GM12878 (cell line): Measurements from ENCODE around the gene NAALADL2. TPM values are rescaled to one million over a fixed set of nuclear protein-coding genes. Genes with fewer than 3 reads are reported as not detected.

Experiments
- ATAC-seq: fragments of 200-7000 bp; cut with Tn5 transposase; 3 replicates; pipeline ENCODE4 v1.9.1; 2020; ENCODE audit warnings: mild to moderate bottlenecking, moderate library complexity
- BruUV-seq: library from RNA; stranded (reverse); fragments of 400-500 nt; replicated peaks from 2 replicates; lab custom pipeline; 2021; lab: Mats Ljungman, UMichigan
- CTCF ChIA-PET: fragments of 300-600 bp; sonication (Branson Sonifier 250); formaldehyde crosslinking; extraction: SDS; loops from one replicate; lab custom pipeline; 2021; ENCODE audit warnings: inconsistent platforms; lab: Yijun Ruan, JAX
- POLR2A ChIA-PET: fragments of 350-600 bp; formaldehyde crosslinking; extraction: SDS; loops from one replicate; lab custom pipeline; 2021; ENCODE audit warnings: inconsistent platforms; lab: Charles Lee
- RAD21 ChIA-PET: fragments of 300-600 bp; sonication (Branson Sonifier 250); formaldehyde crosslinking; loops from one replicate; lab custom pipeline; 2023; ENCODE audit warnings: antibody characterized with exemption; ENCODE audit not compliant: unreplicated experiment; lab: Charles Lee
- SMC1A ChIA-PET: fragments of 300-600 bp; sonication (Branson Sonifier 250); formaldehyde crosslinking; loops from one replicate; lab custom pipeline; 2023; ENCODE audit not compliant: unreplicated experiment, uncharacterized antibody; lab: Charles Lee
- DNase-seq: peaks from one replicate; pipeline ENCODE4 v3.0.0-alpha.2; 2011; ENCODE audit warnings: low read depth, low spot score
- FAIRE-seq: peaks from 3 replicates; lab custom pipeline; 2011; peaks lifted over from hg19 to GRCh38; lab: Jason Lieb, UNC
- H2AFZ ChIP-seq: 2 replicates; pipeline ENCODE4 v1.6.0; 2011; ENCODE audit warnings: low read depth, low read length, control low read depth; ENCODE audit not compliant: control insufficient read depth
- H3K27ac ChIP-seq: 2 replicates; pipeline ENCODE4 v1.5.1; 2011; ENCODE audit warnings: control low read depth; ENCODE audit not compliant: control insufficient read depth, insufficient read depth
- H3K27me3 ChIP-seq, 2 experiments: replicated peaks in 1 of 2; 2 replicates each; pipeline versions ENCODE4 v1.6.0 to v1.6.1; 2011; ENCODE audit warnings: low read length in 1 of 2; ENCODE audit not compliant: control insufficient read depth in 2 of 2, insufficient read depth in 2 of 2
- H3K36me3 ChIP-seq, 2 experiments: 2 replicates each; pipeline ENCODE4 v1.5.1; 2011; ENCODE audit warnings: low read length in 1 of 2; ENCODE audit not compliant: control insufficient read depth in 2 of 2, insufficient read depth in 2 of 2
- H3K4me1 ChIP-seq: 2 replicates; pipeline ENCODE4 v1.6.1; 2011; ENCODE audit warnings: mild to moderate bottlenecking, low read length, moderate library complexity, mixed read lengths; ENCODE audit not compliant: control insufficient read depth, insufficient read depth
- H3K4me2 ChIP-seq: 2 replicates; pipeline ENCODE4 v1.6.0; 2011; ENCODE audit warnings: control low read depth; ENCODE audit not compliant: control insufficient read depth, insufficient read depth
- H3K4me3 ChIP-seq: fragments of 200-600 bp; sonication (generic); 2 replicates; pipeline ENCODE4 v1.5.1; 2016
- H3K79me2 ChIP-seq: 2 replicates; pipeline ENCODE4 v1.6.0; 2011; ENCODE audit warnings: low read length; ENCODE audit not compliant: control insufficient read depth, insufficient read depth
- H3K9ac ChIP-seq: 2 replicates; pipeline ENCODE4 v1.8.0; 2011; ENCODE audit warnings: low read length, control low read depth, mixed read lengths; ENCODE audit not compliant: control insufficient read depth, insufficient read depth
- H3K9me3 ChIP-seq: replicated peaks from 3 replicates; pipeline ENCODE4 v1.5.1; 2011; ENCODE audit warnings: mild to moderate bottlenecking, low read length; ENCODE audit not compliant: control insufficient read depth, insufficient read depth
- H4K20me1 ChIP-seq: 2 replicates; pipeline ENCODE4 v1.6.0; 2011; ENCODE audit not compliant: control insufficient read depth, insufficient read depth
- ETV6 ChIP-seq, 2 experiments: fragments of 450-650 bp in 1 of 2; IDR thresholded peaks in 1 of 2; conservative IDR thresholded peaks in 1 of 2; 2 replicates each; pipeline ENCODE4 v1.6.1; 2014; ENCODE audit warnings: antibody characterized with exemption in 1 of 2, borderline replicate concordance in 1 of 2, low read depth in 1 of 2, mild to moderate bottlenecking in 1 of 2, moderate library complexity in 1 of 2
- FOXM1 ChIP-seq: IDR thresholded peaks from 2 replicates; pipeline ENCODE4 v1.6.1; 2012; ENCODE audit warnings: low read depth, mild to moderate bottlenecking, inconsistent platforms, low read length, moderate library complexity
- NFYB ChIP-seq: IDR thresholded peaks from 2 replicates; pipeline ENCODE4 v1.6.1; 2011; ENCODE audit warnings: low read depth, mild to moderate bottlenecking, low read length, improper control_type of control experiment, moderate library complexity; ENCODE audit not compliant: insufficient read depth
- POLR2AphosphoS2 ChIP-seq: IDR thresholded peaks from 2 replicates; pipeline ENCODE4 v1.6.1; 2011; ENCODE audit warnings: low read depth, mild to moderate bottlenecking, low read length, improper control_type of control experiment, moderate library complexity
- SIX5 ChIP-seq: IDR thresholded peaks from 2 replicates; pipeline ENCODE4 v1.6.1; 2011; ENCODE audit warnings: mild to moderate bottlenecking, low read depth, low read length, moderate library complexity; ENCODE audit not compliant: severe bottlenecking
- SPI1 ChIP-seq: IDR thresholded peaks from 2 replicates; pipeline ENCODE4 v1.6.1; 2011; ENCODE audit warnings: low read depth, mild to moderate bottlenecking, low read length, moderate library complexity, borderline replicate concordance; ENCODE audit not compliant: insufficient read depth
- SUPT20H ChIP-seq: IDR thresholded peaks from 2 replicates; pipeline ENCODE4 v1.6.1; 2011; ENCODE audit warnings: low read depth, mild to moderate bottlenecking, low read length, moderate library complexity, borderline replicate concordance; ENCODE audit not compliant: control insufficient read depth
- ZZZ3 ChIP-seq: IDR thresholded peaks from 2 replicates; pipeline ENCODE4 v1.6.1; 2011; ENCODE audit warnings: low read depth; ENCODE audit not compliant: control insufficient read depth, insufficient read length
- WGBS: methylation state at CpG from one replicate; pipeline ENCODE4 v1.1.6; 2016; ENCODE audit warnings: low lambda C conversion rate; ENCODE audit not compliant: insufficient replicate concordance, insufficient coverage; ENCODE audit errors: missing lambda C conversion rate; 5-methylcytosine and 5-hydroxymethylcytosine counted together
- in situ Hi-C: fragments of 300-500 bp; cut with MboI; formaldehyde crosslinking; loops from 9 replicates; pipeline ENCODE4 v1.14.3; 2018; ENCODE audit warnings: mixed read lengths
- intact Hi-C: fragments of 100-400 bp; cut with micrococcal nuclease; formaldehyde crosslinking; loops from one replicate; pipeline ENCODE4 v1.14.2; 2022; ENCODE audit not compliant: unreplicated experiment
- polyA plus RNA-seq, 11 experiments: library from polyadenylated mRNA; depleted of rRNA in 4 of 11; unstranded in 6 of 11; stranded (reverse) in 5 of 11; fragments of >200 nt; fragmentation: Nextera tagmentation in 4 of 11; fragmentation: Illumina TruSeq in 1 of 11; extraction: Ambion mirVana in 4 of 11; extraction: Trizol in 1 of 11; gene quantifications; 1 replicate in 1 of 11; 2 replicates in 10 of 11; pipeline versions ENCODE4 v1.2.1 to v1.2.3, GENCODE V29; 2011 to 2016; ENCODE audit warnings: inconsistent platforms in 2 of 11, missing spikeins in 2 of 11, low read depth in 1 of 11
- total RNA-seq, 4 experiments: library from RNA; depleted of rRNA in 3 of 4; stranded (reverse); fragments of >200 nt in 3 of 4; fragmentation: Illumina TruSeq in 1 of 4; extraction: Trizol in 1 of 4; gene quantifications; 2 replicates each; pipeline versions ENCODE4 v1.2.1 to v1.2.3, GENCODE V29; 2013 to 2021
- TF ChIP-seq, protein P1 (sequence below): fragments of 450-650 bp; formaldehyde crosslinking; IDR thresholded peaks from 2 replicates; pipeline ENCODE4 v1.5.0; 2022; ENCODE audit warnings: mild to moderate bottlenecking, missing genetic modification characterization
- TF ChIP-seq, protein P2 (sequence below): fragments of 150-350 bp; IDR thresholded peaks from 2 replicates; pipeline ENCODE4 v1.6.1; 2016; ENCODE audit warnings: low read depth, low read length
- TF ChIP-seq, protein P3 (sequence below): IDR thresholded peaks from 2 replicates; pipeline ENCODE4 v1.6.1; 2012; ENCODE audit warnings: low read depth, low read length, improper control_type of control experiment

NAALADL2 gene
- total and polyA plus RNA-seq, 10 of the 15 experiments (the other 5 are each of a cell fraction or from before 2014, with no cell fraction given): 0.06 to 10.8 (median 0.46) TPM

GRCh38 chr3:175107995-175108394 lies 248.9 kb downstream of the NAALADL2 start (continued):
- TF ChIP-seq, protein P1, sequence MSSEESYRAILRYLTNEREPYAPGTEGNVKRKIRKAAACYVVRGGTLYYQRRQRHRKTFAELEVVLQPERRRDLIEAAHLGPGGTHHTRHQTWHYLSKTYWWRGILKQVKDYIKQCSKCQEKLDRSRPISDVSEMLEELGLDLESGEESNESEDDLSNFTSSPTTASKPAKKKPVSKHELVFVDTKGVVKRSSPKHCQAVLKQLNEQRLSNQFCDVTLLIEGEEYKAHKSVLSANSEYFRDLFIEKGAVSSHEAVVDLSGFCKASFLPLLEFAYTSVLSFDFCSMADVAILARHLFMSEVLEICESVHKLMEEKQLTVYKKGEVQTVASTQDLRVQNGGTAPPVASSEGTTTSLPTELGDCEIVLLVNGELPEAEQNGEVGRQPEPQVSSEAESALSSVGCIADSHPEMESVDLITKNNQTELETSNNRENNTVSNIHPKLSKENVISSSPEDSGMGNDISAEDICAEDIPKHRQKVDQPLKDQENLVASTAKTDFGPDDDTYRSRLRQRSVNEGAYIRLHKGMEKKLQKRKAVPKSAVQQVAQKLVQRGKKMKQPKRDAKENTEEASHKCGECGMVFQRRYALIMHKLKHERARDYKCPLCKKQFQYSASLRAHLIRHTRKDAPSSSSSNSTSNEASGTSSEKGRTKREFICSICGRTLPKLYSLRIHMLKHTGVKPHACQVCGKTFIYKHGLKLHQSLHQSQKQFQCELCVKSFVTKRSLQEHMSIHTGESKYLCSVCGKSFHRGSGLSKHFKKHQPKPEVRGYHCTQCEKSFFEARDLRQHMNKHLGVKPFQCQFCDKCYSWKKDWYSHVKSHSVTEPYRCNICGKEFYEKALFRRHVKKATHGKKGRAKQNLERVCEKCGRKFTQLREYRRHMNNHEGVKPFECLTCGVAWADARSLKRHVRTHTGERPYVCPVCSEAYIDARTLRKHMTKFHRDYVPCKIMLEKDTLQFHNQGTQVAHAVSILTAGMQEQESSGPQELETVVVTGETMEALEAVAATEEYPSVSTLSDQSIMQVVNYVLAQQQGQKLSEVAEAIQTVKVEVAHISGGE (CRISPR knock-in tag): no peak
- TF ChIP-seq, protein P2, sequence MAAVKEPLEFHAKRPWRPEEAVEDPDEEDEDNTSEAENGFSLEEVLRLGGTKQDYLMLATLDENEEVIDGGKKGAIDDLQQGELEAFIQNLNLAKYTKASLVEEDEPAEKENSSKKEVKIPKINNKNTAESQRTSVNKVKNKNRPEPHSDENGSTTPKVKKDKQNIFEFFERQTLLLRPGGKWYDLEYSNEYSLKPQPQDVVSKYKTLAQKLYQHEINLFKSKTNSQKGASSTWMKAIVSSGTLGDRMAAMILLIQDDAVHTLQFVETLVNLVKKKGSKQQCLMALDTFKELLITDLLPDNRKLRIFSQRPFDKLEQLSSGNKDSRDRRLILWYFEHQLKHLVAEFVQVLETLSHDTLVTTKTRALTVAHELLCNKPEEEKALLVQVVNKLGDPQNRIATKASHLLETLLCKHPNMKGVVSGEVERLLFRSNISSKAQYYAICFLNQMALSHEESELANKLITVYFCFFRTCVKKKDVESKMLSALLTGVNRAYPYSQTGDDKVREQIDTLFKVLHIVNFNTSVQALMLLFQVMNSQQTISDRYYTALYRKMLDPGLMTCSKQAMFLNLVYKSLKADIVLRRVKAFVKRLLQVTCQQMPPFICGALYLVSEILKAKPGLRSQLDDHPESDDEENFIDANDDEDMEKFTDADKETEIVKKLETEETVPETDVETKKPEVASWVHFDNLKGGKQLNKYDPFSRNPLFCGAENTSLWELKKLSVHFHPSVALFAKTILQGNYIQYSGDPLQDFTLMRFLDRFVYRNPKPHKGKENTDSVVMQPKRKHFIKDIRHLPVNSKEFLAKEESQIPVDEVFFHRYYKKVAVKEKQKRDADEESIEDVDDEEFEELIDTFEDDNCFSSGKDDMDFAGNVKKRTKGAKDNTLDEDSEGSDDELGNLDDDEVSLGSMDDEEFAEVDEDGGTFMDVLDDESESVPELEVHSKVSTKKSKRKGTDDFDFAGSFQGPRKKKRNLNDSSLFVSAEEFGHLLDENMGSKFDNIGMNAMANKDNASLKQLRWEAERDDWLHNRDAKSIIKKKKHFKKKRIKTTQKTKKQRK: no peak

- Histone ChIP-seq H3K36me3 (no peaks in the 10 kb centered on the region), H3K9me3 (no peaks in the 10 kb centered on the region), H3K4me2 (no peak overlapping the region), H3K4me3 (no peak overlapping the region), H3K4me1 (no peaks in the 10 kb centered on the region), H2AFZ (no peak overlapping the region), H3K27me3 (no peaks in the 10 kb centered on the region), H3K79me2 (no peaks in the 10 kb centered on the region), H4K20me1 (no peaks in the 10 kb centered on the region), H3K27ac (no peak overlapping the region), H3K9ac (no peak overlapping the region)
- 31% methylated on average over 2 of the region's 2 CpGs for WGBS
- ChIA-PET SMC1A (interaction anchor here (0.6 to 0.9 kb wide), 2 partner anchors 13 to 71 kb away, joined by 3 read pairs; no protein-coding TSS in a partner anchor), CTCF (no interaction called here), POLR2A (no interaction called here), RAD21 (no interaction called here)
- in situ Hi-C loops (no loop called here), intact Hi-C loops (no loop called here)
- FAIRE-seq (no peak), ATAC-seq (no peak), DNase-seq (no peak)
- no TSS peak for BruUV-seq
- TF ChIP-seq SIX5 (no peak), SUPT20H (no peak), NFYB (no peak), POLR2AphosphoS2 (no peak), ETV6 (conservative IDR thresholded peaks at IDR 0.05 in 1 of 2, IDR thresholded peaks at IDR 0.05 in 1 of 2; ENCODE audit: borderline replicate concordance in 1 of 2, low read depth in 1 of 2) (no peak), ZZZ3 (no peak), FOXM1 (no peak), SPI1 (no peak)
- TF ChIP-seq, protein P3, sequence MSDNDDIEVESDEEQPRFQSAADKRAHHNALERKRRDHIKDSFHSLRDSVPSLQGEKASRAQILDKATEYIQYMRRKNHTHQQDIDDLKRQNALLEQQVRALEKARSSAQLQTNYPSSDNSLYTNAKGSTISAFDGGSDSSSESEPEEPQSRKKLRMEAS: no peak
These were observed 249.5 kb downstream of the NAALADL2 start for GRCh38 chr3:175108613-175109151.
